ENCODE measurements around the gene PRRX2.
"Not testable (repeated sequence)": the region's sequence is repeated elsewhere in the genome, so short reads cannot be mapped to it uniquely, and the experiment has no call there.

The PRRX2 gene

DNA sequence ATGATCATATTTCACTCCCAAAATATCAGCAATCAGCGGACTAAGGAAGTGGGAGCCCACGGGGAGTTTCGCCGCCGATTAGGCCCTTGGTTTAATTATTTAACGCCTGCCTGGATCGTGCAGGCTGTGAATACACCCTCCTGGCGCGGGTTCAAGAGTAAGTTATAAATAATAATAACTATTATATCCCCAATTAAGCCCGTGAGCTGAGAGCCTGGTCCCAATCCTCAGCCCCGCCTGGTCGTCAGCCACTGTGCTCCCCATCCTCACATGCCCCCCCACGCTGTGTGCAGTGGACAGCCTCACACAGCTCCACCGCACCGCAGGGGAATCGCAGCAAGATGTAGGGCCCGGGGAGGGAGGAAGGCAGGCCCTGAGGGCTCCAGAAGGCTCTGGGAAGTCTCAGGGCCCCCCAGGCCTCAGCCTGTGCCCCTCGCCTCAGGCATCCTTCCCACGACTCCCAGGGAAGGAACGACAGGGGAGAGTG is 10.8 kb upstream of the PRRX2 start:
- DNase-seq (ENCODE audit: low read depth), result no peak

DNA sequence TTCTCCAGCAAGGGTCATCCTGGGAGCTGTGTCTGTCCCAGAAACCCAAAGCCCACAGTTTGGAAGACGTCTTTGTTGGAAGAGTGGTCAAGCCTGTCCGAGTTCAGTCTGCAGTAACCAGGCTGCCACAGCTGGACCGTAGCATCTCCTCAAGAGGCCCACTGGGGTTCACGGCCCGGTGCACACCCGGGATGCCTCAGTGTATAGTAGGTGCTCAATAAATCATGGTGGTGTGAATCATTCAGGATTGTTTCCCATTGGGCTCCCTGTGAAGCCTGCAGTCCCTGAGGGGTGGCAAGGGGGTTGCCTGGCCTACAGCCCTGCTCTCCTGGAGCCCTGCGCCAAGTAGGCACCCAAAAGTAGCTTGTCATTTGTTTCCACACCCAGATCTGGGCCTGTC is 10.3 kb upstream of the PRRX2 start:
- no peak for DNase-seq (ENCODE audit: low read depth)

DNA sequence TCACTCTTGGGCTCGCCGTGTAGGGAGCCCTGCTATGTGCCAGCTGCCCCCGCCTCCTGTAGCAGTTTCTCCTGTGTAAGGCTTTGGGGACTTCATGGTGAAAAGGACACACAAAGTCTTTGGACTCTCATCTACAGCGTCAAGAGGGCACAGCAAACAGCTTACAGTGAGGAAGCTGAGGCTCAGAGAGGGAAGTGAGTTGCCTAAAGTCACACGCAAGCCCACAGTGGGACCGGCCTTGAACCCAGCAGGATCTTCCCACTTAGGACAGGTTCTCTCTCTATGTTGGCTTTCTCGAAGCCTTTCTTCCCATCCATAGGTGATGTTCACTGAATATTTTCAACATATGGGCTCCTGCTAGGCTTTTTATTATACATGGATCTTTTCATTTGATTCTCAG is 9.8 kb upstream of the PRRX2 start:
- no peak for DNase-seq (ENCODE audit: low read depth)

DNA sequence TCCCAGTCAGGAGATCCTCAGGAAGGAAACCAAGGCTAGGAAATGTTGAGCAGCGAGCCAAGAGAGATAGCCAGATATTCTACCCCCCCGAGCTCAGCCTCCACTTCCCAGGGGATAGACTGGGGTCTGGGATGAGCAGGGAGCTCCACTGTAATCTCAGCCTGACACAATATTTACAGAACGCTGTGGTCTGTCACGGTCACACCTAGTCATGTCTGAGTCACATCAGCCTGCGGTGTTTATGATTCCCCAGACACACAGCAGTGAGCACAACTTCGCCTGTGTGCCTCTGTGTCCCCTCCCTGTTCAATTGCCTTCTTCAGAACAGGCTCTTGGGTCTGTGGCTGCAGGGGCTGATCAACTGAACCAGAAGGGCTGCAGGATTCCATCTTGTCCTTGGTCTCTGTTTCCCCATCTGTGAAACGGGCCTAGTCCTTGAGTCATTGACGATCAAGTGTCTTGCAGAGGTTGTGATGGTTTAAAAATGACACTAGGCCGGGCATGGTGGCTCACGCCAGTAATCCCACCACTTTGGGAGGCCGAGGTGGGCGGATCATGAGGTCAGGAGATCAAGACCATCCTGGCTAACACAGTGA is 8.6 kb upstream of the PRRX2 start:
- no peak for DNase-seq (ENCODE audit: low read depth)

DNA sequence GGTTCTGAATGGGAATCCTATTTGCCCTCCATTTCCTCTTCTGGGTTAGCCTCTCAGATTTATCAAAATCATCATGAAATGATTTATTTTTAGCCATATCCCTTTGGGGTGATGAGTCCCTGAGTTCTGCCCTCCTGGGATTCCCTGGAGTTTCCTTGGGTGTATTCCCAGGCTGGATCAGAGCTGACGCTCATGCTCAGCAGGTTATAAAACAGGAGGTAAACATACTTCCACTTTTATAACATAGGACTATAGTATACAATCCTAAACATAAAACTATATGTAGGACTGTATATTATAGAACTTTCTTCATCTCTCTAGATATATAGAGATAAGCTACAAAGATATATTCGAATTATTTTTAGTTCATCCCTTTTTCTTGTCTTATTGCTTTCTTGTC is 4.4 kb upstream of the PRRX2 start:
- DNase-seq (ENCODE audit: low read depth), result no peak

DNA sequence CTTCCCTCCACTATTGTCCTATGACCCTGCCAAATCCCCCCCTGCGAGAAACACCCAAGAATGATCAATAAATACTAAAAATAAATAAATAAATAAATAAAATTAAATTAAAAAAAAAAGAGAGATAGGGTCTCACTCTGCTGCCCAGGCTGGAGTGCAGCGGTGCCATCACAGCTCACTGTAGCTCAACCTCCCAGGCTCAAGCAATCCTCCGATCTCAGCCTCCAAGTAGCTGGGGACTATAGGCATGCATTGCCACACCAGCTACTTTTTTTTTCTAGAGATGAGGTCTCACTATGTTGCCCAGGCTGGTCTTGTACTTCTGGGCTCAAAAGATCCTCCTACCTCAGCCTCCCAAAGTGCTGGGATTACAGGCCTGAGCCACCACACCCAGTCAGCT is 3.2 kb upstream of the PRRX2 start:
- DNase-seq (ENCODE audit: low read depth), result not testable (repeated sequence)

DNA sequence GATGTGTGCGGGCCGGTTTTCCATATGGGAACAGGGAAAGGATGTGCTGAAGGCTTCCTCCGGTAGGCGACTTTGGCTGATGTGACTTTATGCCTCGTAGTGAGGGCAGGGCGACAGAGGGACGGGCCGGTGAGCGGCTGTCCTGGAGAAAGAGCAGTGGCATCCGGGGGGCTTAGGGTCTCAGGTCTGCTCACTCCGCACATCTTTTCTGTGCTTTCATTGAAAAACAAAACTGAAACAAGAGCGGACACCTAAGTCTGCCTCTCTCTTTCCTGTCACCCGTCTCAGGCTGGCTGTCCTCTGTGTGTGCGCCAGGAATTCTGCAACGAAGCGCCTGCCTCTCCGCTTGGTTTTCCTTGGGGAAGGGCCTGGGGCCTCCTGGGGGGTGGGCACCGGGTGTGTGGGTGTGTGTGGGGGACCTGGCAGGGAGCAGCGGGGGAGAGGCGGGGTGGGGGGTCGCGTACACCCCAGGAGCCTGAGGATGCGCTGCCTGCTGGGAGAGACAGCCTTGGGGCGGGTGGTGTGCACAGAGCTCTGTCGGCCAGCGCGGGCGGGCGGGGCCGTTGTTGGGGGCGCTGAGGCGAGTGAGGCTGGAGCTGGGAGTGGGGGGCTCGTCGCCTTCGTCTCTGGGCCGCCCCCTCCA is 580 bp upstream of the PRRX2 start:
- no peak for DNase-seq (ENCODE audit: low read depth)

DNA sequence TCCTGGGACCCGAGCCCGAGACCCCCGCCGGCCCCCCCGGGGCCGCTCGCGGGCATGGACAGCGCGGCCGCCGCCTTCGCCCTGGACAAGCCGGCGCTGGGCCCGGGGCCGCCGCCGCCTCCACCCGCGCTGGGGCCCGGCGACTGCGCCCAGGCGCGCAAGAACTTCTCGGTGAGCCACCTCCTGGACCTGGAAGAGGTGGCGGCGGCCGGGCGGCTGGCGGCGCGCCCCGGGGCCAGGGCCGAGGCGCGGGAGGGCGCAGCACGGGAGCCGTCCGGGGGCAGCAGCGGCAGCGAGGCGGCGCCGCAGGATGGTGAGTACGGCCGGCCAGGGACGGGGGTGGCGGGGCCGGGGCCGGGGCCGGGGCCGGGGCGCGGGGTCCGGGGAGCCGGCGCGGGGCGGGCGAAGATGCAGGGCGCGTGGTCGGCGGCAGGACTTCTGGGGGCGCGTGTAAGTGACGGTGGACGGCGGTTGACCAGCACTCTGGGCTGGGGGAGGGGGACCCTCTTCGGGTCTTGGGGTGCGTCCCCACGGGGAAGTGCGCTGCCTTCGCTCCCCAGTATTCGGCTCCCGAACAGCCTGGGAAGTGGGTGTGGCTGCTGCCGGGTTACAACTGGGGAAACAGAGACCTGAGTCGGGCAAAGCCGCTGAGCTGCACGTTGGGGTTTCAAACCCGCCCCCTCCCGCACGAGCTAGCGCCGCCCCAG is 520 bp downstream of the PRRX2 start:
- no peak for DNase-seq (ENCODE audit: low read depth)

DNA sequence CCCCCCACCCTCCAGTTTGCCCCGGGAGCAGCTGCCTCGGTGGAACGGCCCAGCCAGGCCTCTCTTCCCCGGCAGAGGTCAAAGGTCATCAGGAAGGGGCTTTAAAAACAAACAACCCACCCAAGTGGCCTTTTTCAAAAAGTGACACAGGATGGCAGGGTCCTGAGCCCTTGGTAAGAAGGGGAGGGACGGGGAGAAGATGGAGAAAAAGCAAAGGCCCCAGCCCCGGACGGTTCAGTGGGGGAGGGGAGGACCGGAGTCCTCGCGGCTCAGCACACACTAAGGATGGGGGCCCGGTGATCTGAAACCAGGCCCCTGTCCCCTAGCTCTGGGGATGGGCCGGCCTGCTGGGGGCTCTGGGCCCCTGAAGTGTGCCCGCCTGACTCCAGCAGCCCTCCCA is 1.1 kb downstream of the PRRX2 start:
- DNase-seq (ENCODE audit: low read depth), result no peak

DNA sequence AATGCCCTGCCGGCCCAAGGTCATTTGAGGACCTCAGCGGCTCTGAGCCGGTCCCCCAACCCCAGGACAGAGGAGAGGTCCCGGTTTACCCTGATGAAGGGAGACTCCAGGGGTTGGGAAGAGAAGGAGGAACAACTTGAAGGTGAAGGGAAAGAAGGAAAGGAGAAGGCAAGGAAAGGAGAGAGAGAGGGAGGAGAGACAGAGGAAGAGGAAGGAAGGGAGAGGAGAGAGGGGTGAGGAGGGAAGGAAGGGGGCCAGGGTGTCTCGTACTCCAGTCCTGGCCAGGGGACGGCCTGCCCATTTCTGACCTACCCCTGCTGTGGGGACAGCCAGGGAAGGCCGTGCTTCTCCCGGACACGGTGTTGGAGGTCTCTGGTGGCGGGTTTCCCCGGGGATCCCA is 1.9 kb downstream of the PRRX2 start:
- DNase-seq (ENCODE audit: low read depth), result no peak

DNA sequence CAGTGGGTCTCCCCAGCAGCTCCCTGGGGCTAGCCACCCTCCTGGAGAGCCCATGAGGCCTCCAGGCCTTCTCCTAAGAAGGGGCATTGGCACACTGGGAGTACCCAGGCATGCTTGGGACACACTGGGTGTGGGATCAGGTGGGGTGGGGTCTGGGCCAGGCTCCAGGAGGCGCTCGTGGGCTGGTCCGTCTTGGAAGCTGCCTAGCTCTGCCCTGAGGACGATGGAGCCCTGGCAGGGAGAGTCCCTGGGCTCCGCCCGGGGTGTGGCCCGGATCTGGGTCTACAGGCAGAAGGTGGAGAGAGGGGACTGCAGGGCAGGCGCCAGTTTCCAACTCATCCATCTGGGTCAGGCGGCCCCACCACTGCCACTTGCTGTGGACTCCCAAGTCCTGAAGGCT is 2.4 kb downstream of the PRRX2 start:
- DNase-seq (ENCODE audit: low read depth), result no peak

DNA sequence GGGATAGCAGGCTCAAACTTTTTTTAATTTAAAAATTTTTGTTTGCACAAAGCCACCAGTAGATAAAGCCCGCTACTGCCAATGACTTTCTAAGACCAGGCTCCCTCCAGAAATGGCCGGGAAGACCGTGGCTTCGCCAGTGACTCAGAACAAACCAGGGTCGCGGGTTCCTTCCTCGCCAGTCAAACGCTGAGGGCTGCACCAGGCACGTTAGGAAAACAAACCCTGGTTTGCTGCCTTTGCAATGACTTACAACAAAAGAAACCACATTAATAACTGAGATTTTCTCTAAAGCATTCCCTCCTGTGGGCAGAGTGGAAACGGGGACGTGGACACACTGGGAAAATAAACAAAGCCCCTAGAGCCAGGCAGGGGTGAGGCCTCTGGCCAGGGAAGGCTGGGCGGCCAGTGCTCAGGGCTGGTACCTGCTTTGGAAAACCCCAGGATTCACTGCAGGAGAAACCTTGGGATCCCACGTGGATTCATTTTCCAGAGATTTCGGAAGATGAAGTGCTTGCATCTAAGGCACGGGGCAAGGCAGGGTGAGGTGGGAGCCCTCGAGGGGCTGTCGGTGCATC is 3.8 kb downstream of the PRRX2 start:
- DNase-seq (ENCODE audit: low read depth), result no peak

DNA sequence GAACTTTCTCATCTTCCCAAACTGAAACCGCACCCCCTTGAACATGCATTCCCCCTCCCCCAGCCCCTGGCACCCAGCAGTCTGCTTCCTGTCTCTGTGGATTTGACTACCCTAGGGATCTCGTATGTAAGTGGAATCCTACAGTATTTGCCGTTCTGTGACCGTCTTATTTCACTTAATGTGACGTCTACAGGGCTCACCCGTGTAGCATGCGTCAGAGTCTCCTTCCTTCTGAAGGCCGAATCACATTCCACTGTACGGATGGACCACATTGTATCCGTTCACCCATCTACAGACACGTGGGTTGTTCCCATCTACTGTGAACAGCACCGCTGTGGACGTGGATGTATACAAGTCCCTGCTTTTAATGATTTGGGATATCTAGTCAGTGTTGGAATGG is 4.5 kb downstream of the PRRX2 start:
- no peak for DNase-seq (ENCODE audit: low read depth)

DNA sequence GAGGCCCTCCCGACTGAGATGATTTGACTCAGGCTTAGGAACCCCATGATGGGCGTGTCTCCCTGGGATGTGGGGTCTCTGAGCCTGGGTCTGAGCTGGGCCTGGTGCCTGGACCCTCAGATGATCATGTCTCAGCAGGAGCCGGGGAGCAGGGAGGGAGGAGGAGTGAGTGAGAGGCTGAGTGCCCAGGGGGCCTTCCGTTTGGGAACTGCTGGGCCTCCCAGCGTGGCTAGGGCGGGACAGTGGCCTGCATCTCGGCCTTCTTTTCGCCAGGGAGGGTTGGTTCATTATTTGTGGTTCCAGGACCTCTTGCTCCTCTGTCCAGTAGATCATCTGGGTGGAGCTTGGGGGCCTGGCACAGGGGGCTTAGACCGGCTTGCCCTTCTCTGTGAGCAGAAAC is 5.6 kb downstream of the PRRX2 start:
- DNase-seq (ENCODE audit: low read depth), result no peak

DNA sequence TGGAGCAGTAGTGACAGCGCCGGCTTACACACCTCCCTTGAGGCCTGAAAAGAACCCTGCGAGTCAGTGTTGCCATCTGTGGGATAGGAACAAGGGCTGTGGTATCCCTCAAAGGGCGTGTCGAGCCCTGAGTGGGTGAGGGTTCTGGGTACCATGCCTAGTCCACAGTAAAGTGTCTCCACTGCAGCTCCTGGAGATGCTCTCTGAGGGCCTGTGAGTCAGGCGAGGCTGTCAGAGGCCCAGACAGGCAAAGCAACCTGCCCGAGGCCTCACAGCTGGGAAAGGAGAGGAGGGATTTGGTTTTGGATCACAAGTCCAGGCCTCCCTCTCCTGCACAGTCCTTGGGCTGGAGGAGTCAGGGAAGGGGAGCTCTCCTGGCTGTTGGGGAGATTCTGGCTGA is 6.1 kb downstream of the PRRX2 start:
- no peak for DNase-seq (ENCODE audit: low read depth)

DNA sequence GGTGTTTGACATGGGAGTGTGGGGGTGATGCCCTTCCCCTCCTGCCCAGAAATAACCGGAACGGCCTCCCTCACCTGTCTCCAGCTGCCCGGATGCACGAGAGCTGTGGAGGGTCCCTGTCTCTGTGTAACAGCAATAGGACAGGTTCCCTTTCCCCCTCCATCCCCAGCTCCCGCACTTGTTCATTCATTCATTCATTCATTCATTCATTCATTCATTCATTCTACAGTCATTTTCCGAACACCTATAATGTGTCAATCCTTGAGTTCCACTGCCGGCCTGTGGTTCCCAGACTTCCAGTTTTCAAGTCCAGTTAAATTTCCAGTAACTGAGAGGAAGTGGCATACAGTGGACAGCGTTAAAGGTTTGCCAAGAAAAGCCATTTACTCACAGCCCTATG is 7.3 kb downstream of the PRRX2 start:
- no peak for DNase-seq (ENCODE audit: low read depth)

DNA sequence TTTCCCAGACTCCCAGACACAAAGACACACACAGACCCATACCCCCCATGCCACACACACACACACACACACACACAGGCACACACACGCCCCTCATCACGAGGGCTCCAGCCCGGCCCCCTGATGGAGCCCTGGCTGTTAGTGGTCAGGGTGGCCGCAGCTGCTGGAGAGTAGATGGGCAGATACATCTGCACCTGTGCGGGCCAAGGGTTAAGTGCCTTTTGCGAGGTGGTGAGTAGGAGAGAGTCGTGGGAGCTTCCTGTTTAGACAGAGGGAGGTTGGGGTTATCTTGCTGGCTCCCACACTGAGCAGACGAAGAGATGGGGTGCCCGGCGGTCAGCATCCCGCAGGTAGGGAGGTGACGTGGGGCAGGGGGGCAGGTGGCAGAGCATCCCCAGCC is 8.2 kb downstream of the PRRX2 start:
- no peak for DNase-seq (ENCODE audit: low read depth)

DNA sequence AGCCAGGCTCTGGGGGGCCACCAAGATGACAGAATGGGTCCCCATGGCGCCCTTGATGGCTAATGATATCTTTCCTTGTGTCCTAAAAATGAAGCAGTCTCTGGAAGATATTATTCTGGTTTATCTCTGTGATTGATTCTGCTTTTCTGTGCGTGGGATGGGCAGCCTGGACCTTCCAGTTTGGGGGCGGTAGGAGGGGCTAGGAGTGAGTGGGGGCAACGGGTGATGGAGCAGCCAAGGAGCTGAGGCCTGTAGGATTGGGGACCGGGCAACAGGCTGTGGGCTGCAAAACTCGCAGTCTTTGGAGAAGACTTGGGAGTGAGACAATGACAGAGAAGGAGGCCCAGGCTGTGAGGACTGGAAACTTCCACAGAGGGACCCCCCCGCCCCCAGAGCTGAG is 8.8 kb downstream of the PRRX2 start:
- DNase-seq (ENCODE audit: low read depth), result no peak

DNA sequence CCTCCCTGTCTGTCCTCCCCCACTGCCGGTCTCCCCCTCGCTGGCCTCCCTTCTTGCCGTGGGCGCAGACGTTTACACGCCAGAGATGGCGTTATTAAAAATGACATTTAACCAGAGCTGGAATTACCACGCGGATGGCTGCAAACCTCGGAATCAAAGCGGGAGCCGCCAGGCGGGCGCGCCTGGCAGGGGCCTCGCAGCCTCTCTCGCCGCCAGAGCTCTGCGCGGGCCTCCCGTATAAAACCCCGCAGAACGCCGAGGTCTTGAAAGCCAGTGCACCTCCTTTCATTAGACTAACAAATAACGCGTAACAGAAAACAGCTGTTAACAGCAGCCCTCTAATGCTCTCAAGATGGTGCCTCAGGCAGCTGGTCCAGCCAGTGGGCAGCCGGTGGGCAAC is 10.2 kb downstream of the PRRX2 start:
- DNase-seq (ENCODE audit: low read depth), result no peak

DNA sequence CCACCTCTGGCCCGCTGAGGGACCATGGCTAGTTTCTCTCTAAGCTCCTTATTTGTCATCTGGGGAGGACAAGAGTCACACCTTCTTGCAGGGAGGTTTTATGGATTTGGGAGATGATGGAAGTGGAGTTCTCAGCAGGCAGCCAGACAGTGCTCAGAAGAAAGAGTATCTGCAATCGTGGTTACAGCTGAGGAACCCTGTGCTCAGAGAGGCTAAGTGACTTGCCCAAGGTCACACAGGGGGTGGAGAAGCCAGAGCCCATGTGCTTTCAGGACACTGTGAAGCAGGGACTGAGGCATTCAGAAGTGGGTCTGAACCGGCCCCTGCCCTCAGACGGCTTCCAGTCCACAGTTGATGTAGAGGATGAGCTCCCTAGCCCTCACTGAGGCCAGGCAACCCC is 10.8 kb downstream of the PRRX2 start:
- DNase-seq (ENCODE audit: low read depth), result no peak

DNA sequence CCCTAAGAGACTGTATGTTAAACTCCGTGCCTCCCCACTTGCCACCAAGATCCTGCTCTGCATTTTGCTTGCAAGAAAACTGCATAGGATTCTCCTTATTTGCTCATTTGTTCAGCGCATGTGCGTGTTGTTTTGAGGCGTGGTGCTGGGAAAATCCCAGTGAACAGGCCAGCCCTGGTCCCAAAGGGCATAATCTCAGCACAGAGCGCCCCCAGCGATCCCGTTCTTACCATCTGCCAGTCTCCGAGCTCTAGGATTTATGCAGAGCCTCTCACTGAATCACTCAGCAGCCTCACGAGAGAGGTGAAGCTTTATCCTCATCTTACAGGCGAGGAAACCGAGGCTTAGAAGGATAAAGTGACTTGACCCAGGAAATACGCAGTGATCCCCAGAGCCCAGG is 11.5 kb downstream of the PRRX2 start:
- DNase-seq (ENCODE audit: low read depth), result no peak

DNA sequence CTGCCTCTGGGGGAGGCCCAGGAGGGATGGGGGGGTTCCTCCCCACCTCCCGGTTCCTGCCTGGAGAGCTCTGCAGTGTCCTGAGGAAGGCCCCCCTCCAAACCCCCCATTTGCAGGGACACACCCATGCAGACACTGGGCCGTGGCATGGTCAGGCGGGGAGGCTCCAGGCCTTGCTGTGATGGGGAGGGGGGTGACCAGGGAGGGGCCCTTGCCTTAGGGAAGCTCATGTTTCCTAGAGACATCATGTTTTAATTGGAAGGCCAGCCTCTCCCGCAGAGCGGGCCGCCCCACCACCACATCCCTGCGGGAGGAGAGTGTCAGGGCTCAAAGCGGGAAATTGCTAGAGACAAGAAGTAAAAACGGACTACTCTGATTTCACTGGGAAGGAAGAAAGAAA is 12.0 kb downstream of the PRRX2 start:
- no peak for DNase-seq (ENCODE audit: low read depth)

DNA sequence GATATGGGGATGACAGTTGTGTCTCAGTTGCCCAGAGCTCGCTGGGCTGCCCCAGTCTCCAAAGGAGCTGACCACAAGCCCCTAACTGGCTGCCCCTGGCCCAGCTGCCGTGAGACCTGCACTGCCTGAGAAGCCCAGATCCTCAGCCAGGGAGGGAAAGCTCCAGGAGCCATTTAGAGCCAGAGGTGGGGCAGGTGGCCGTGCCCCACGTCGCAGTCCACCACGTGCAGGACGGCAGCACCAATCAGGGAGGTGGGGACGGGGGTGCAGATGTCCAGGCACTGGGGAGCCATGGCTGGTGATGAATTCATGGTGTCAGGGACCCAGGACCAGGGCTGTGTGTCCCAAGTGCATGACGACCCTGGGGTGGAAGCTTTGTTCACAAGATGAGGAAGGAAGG is 13.4 kb downstream of the PRRX2 start:
- DNase-seq (ENCODE audit: low read depth), result no peak

Measured in stimulated activated CD8-positive, alpha-beta memory T cell treated with anti-CD3 and anti-CD28 coated beads, Interleukin-15, amount 100 ng/mL, for 1 hour (primary cell).